SJCRH30 (cell line): Measurements from ENCODE around the gene ZBTB4. TPM values are rescaled to one million over a fixed set of nuclear protein-coding genes. Genes with fewer than 3 reads are reported as not detected.

Experiments
- DNase-seq, 2 experiments: peaks; one replicate each; pipeline ENCODE4 v3.0.0-alpha.2; 2015 to 2020
- H3K27ac ChIP-seq: fragments of 250-450 bp; sonication (Bioruptor Pico); 2 replicates; pipeline ENCODE4 v1.5.1; 2020; ENCODE audit warnings: mild to moderate bottlenecking, moderate library complexity
- H3K27me3 ChIP-seq: fragments of 250-450 bp; sonication (Bioruptor Pico); 2 replicates; pipeline ENCODE4 v1.5.1; 2020; ENCODE audit warnings: mild to moderate bottlenecking, moderate library complexity
- H3K36me3 ChIP-seq: fragments of 250-450 bp; sonication (Bioruptor Pico); 2 replicates; pipeline ENCODE4 v1.5.1; 2020; ENCODE audit warnings: mild to moderate bottlenecking, moderate library complexity
- H3K4me1 ChIP-seq: fragments of 250-450 bp; sonication (Bioruptor Pico); 2 replicates; pipeline ENCODE4 v1.5.1; 2020; ENCODE audit warnings: mild to moderate bottlenecking, moderate library complexity
- H3K4me3 ChIP-seq: fragments of 250-450 bp; sonication (Bioruptor Pico); 2 replicates; pipeline ENCODE4 v1.5.1; 2020; ENCODE audit warnings: mild to moderate bottlenecking, moderate library complexity
- H3K9me3 ChIP-seq: fragments of 250-450 bp; sonication (Bioruptor Pico); replicated peaks from 2 replicates; pipeline ENCODE4 v1.5.1; 2020; ENCODE audit warnings: mild to moderate bottlenecking, moderate library complexity
- total RNA-seq: library from RNA; depleted of rRNA; stranded (reverse); fragments of >200 nt; shearing (Covaris generic); gene quantifications from 2 replicates; pipeline ENCODE4 v1.2.3, GENCODE V29; 2014; rRNA removed

Gene ZBTB4, protein sequence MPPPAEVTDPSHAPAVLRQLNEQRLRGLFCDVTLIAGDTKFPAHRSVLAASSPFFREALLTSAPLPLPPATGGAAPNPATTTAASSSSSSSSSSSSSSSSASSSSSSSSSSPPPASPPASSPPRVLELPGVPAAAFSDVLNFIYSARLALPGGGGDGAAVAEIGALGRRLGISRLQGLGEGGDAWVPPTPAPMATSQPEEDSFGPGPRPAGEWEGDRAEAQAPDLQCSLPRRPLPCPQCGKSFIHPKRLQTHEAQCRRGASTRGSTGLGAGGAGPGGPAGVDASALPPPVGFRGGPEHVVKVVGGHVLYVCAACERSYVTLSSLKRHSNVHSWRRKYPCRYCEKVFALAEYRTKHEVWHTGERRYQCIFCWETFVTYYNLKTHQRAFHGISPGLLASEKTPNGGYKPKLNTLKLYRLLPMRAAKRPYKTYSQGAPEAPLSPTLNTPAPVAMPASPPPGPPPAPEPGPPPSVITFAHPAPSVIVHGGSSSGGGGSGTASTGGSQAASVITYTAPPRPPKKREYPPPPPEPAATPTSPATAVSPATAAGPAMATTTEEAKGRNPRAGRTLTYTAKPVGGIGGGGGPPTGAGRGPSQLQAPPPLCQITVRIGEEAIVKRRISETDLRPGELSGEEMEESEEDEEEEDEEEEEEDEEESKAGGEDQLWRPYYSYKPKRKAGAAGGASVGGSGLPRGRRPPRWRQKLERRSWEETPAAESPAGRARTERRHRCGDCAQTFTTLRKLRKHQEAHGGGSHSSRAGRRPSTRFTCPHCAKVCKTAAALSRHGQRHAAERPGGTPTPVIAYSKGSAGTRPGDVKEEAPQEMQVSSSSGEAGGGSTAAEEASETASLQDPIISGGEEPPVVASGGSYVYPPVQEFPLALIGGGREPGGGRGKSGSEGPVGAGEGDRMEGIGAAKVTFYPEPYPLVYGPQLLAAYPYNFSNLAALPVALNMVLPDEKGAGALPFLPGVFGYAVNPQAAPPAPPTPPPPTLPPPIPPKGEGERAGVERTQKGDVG
- 4.7 and 5.3 TPM in 2 replicates for total RNA-seq

DNA sequence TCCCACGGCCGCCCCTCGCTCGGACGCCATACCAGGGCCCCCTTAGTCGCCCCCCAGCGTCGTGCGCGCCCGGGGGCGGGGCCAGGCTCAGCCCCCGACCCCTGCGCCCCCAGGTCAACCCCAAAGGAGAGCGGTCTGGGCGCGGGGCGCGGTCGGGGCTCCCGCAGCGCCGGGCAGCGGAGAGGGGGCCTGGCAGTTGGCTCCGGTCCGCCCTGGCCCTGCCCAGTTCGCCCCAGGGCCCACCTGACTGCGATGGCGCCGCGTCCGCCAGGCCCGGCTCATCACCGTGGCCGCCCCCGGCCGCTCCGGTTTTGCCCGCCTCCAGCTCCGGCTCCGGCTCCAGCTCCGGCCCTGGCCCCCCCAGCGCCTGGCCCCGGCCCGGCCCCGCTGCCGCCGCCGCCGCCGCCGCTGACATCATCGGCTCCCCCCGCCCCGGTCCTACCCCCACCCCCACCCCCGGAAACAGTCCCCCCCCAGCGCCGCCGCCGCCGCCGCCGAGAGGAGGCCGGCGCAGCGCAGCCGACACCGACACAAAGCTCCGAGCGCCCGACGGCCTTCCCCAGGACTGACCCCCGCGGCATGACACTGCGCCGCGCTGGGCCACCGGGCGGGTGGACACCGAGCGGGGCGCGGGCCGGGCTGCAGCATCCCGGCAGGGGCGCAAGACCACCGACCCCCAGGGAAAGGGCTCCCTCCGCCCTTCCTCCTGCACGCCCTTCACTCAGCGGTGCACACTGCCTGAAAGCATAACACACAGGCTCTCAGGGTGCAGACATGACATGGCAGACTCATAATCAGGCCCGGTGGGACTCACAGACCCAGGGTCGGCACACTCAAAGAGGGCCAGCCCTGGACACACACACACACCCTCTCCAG lies at the start of gene ZBTB4:
TSS of gene ZBTB4 (minus strand) at position 419 of the 876 bp plus-strand sequence. CDS start 12,830 bp downstream, outside the sequence.
- Histone ChIP-seq H3K4me1 (no peaks in the 10 kb centered on the region; the same call in 1 of the 2 replicates), H3K36me3 (no peaks in the 10 kb centered on the region), H3K4me3 (peak within 1 kb of the TSS; percentile 84), H3K27me3 (no peaks in the 10 kb centered on the region), H3K27ac (peak within 1 kb of the TSS; percentile 29; the same call in 1 of the 2 replicates), H3K9me3 (no peaks in the 10 kb centered on the region)
- peak; percentile 23 to 39 for DNase-seq

DNA sequence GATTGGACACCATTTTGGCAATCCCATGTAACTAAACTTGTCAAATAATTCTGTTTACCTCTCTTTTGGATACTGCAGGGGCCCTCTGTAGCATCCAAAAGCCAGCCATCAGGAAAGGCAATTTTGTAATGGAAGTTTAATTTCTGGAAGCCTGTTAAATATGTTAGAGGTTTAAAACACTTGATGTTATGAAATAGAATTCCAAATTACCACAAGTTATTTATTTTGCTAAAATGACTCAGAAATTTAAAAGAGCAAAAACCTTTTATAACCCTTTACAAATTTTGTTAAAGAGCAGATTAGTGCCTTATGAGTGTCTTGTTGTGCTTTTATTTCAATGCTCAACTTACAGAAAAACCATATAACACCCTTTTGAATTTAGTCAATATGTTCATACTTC lies 49.4 kb upstream of the ZBTB4 start:
- H3K9me3 ChIP-seq = no peaks in the 10 kb centered on the region
- H3K4me3 ChIP-seq = no peak overlapping the region
- DNase-seq = no peak
- H3K27ac ChIP-seq = no peak overlapping the region
- no peaks in the 10 kb centered on the region for H3K36me3 ChIP-seq
- no peaks in the 10 kb centered on the region for H3K27me3 ChIP-seq
- no peaks in the 10 kb centered on the region for H3K4me1 ChIP-seq

DNA sequence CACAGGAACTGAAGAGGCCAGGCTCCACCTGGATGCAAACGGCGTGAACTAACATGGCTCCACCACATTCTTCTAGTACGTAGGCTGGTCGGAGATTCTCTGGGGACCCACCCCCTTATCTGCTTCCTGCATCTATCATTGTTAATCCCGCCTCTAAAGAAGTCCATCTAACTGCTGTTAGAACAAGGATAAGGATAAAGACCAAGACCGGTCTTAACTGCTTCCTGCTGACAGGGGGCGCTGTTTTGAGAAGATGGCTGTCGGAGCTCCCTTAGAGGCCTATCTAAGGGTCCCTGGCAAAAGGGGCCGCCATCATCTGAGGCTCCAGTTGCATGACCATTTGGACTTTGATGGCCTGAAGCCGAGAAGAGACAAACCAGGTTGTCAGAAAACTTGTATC lies 43.6 kb upstream of the ZBTB4 start:
- no peaks in the 10 kb centered on the region for H3K9me3 ChIP-seq
- DNase-seq = peak; percentile 5 to 17
- H3K4me1 ChIP-seq = no peaks in the 10 kb centered on the region
- H3K4me3 ChIP-seq = no peak overlapping the region
- no peak overlapping the region for H3K27ac ChIP-seq
- no peaks in the 10 kb centered on the region for H3K27me3 ChIP-seq
- no peaks in the 10 kb centered on the region for H3K36me3 ChIP-seq

DNA sequence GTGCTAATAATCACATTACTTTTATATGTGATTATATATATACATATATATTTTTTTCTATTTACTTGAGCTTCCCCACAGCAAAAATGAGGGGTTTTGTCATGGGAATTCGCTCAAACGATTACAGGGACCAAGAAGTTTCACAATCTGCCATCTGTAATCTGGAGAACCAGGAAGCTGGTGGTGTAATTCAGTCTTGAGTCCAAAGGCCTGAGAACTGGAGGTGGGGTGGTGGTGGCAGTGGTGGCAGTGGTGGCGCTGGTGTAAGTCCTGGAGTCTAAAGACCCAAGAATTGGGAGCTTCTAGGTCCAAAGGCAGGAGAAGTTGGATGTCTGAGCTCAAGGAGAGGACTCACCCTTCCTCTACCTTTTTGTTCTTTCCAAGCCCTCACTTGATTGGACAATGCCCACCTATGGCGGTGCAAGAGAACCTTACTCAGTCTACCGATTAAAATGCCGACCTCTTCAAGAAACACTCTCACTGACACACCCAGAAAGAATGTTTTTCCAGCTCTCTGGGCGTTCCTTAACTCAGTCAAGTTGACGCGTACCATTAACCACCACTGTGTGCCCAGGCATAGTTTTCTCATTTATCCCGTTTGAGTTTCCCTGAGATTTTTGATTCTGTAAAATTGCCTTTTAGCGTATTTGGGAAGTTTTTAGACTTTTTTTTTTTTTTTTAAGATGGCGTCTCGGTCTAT lies 36.6 kb upstream of the ZBTB4 start:
- no peaks in the 10 kb centered on the region for H3K27me3 ChIP-seq
- H3K36me3 ChIP-seq = peaks cover 10% of the 10 kb centered on the region
- H3K4me3 ChIP-seq = no peak overlapping the region
- H3K27ac ChIP-seq = no peak overlapping the region
- H3K9me3 ChIP-seq = no peaks in the 10 kb centered on the region
- H3K4me1 ChIP-seq = no peaks in the 10 kb centered on the region
- no peak for DNase-seq

DNA sequence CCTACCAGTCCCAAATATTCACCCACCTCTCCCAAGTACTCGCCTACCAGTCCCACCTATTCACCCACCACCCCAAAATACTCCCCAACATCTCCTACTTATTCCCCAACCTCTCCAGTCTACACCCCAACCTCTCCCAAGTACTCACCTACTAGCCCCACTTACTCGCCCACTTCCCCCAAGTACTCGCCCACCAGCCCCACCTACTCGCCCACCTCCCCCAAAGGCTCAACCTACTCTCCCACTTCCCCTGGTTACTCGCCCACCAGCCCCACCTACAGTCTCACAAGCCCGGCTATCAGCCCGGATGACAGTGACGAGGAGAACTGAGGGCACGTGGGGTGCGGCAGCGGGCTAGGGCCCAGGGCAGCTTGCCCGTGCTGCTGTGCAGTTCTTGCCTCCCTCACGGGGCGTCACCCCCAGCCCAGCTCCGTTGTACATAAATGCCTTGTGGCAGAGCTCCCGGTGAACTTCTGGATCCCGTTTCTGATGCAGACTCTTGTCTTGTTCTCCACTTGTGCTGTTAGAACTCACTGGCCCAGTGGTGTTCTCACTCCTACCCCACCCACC lies 34.5 kb upstream of the ZBTB4 start:
- Histone ChIP-seq H3K4me3 (no peak overlapping the region), H3K4me1 (no peaks in the 10 kb centered on the region), H3K9me3 (no peaks in the 10 kb centered on the region), H3K27ac (no peak overlapping the region), H3K36me3 (peaks cover 18% of the 10 kb centered on the region), H3K27me3 (no peaks in the 10 kb centered on the region)
- no peak for DNase-seq

DNA sequence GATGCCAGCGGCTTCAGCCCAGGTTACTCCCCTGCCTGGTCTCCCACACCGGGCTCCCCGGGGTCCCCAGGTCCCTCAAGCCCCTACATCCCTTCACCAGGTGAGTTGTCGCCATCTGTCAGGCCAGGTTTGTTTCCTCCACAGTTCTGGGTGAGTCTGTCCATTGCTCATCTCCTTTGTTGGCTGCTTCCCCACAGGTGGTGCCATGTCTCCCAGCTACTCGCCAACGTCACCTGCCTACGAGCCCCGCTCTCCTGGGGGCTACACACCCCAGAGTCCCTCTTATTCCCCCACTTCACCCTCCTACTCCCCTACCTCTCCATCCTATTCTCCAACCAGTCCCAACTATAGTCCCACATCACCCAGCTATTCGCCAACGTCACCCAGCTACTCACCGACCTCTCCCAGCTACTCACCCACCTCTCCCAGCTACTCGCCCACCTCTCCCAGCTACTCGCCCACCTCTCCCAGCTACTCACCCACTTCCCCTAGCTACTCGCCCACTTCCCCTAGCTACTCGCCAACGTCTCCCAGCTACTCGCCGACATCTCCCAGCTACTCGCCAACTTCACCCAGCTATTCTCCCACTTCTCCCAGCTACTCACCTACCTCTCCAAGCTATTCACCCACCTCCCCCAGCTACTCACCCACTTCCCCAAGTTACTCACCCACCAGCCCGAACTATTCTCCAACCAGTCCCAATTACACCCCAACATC lies 33.6 kb upstream of the ZBTB4 start:
- H3K27me3 ChIP-seq = no peaks in the 10 kb centered on the region
- no peak overlapping the region for H3K27ac ChIP-seq
- no peaks in the 10 kb centered on the region for H3K4me1 ChIP-seq
- no peak for DNase-seq
- peaks cover 25% of the 10 kb centered on the region for H3K36me3 ChIP-seq
- H3K9me3 ChIP-seq = no peaks in the 10 kb centered on the region
- no peak overlapping the region for H3K4me3 ChIP-seq

DNA sequence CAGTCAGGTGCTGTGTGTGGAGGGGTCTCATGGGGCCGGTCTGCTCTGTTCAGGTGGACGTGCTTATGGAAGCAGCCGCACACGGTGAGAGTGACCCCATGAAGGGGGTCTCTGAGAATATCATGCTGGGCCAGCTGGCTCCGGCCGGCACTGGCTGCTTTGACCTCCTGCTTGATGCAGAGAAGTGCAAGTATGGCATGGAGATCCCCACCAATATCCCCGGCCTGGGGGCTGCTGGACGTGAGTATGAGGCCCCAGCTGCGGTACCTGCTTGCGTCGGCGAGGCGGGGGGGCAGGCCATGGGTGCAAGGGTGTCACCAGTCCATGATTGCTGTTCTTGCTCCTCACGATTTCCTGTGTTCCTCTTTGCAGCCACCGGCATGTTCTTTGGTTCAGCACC lies 32.7 kb upstream of the ZBTB4 start:
- H3K36me3 ChIP-seq = peaks cover 33% of the 10 kb centered on the region
- H3K27ac ChIP-seq = no peak overlapping the region
- H3K4me1 ChIP-seq = no peaks in the 10 kb centered on the region

DNA sequence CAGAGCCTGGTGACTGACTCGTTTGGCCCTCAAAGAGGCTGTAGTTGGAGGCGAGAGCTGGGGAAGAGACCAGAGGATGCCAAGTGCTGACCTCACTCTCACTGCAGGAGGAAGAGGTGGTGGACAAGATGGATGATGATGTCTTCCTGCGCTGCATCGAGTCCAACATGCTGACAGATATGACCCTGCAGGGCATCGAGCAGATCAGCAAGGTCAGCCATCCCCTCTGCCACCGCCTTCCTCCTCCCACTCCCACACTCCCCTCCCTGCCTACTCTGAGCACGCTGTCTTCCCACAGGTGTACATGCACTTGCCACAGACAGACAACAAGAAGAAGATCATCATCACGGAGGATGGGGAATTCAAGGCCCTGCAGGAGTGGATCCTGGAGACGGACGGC lies 31.7 kb upstream of the ZBTB4 start:
- no peak overlapping the region for H3K27ac ChIP-seq
- no peaks in the 10 kb centered on the region for H3K4me1 ChIP-seq
- H3K36me3 ChIP-seq = peaks cover 39% of the 10 kb centered on the region

More for the DNA sequence above, 32.7 kb upstream of the ZBTB4 start:
- DNase-seq = no peak
- H3K9me3 ChIP-seq = no peaks in the 10 kb centered on the region
- no peak overlapping the region for H3K4me3 ChIP-seq
- no peaks in the 10 kb centered on the region for H3K27me3 ChIP-seq

DNA sequence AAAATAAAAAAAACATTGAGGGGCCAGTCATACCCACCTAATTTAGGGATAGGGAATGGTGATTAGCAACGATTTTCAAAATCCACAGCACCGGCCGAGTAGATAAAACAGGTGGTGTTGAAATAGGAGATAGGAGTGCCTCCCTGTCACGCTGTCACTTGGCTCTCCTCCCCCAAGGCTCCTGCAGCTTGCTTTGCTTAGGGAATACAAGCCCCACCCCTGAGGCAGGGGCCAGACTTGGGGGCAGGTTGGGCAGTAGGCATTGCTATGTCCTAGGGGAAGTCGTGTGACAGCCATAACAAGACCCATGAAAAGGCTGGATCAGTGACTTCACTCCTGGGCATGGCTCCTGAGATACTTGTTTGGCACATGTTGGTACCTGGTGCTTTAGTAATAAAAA lies 30.5 kb upstream of the ZBTB4 start:
- Histone ChIP-seq H3K36me3 (peaks cover 45% of the 10 kb centered on the region), H3K4me3 (no peak overlapping the region), H3K27me3 (no peaks in the 10 kb centered on the region), H3K27ac (no peak overlapping the region), H3K4me1 (no peaks in the 10 kb centered on the region), H3K9me3 (no peaks in the 10 kb centered on the region)
- no peak for DNase-seq

More for the DNA sequence above, 31.7 kb upstream of the ZBTB4 start:
- no peaks in the 10 kb centered on the region for H3K27me3 ChIP-seq
- no peak overlapping the region for H3K4me3 ChIP-seq
- DNase-seq = no peak
- no peaks in the 10 kb centered on the region for H3K9me3 ChIP-seq

DNA sequence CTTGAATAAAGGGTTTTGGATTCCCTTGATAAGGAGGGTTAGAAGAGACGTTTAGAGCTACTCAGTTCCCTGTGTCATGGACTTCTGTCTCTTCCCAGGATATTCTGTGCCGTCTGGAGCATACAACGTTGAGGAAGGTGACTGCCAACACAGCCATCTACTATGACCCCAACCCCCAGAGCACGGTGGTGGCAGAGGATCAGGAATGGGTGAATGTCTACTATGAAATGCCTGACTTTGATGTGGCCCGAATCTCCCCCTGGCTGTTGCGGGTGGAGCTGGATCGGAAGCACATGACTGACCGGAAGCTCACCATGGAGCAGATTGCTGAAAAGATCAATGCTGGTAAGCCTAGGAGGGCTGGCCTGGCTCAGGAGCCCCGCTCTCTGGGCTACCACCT lies 29.4 kb upstream of the ZBTB4 start:
- no peak for DNase-seq
- Histone ChIP-seq H3K27me3 (no peaks in the 10 kb centered on the region), H3K4me1 (no peaks in the 10 kb centered on the region), H3K4me3 (no peak overlapping the region), H3K9me3 (no peaks in the 10 kb centered on the region), H3K36me3 (peaks cover 52% of the 10 kb centered on the region), H3K27ac (no peak overlapping the region)

DNA sequence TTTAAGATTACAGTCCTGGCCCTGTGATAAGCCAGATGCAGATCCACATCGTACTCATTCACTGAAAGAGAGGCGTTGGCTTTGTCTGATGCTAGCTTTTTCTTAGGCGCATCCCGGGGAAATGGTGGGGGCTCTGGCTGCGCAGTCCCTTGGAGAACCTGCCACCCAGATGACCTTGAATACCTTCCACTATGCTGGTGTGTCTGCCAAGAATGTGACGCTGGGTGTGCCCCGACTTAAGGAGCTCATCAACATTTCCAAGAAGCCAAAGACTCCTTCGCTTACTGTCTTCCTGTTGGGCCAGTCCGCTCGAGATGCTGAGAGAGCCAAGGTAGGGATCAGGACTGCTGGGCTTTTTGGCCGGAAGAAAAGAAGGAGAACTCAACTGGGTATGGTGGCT lies 28.7 kb upstream of the ZBTB4 start:
- H3K27me3 ChIP-seq = no peaks in the 10 kb centered on the region
- DNase-seq = no peak
- H3K4me3 ChIP-seq = no peak overlapping the region
- H3K9me3 ChIP-seq = no peaks in the 10 kb centered on the region
- no peak overlapping the region for H3K27ac ChIP-seq
- peaks cover 58% of the 10 kb centered on the region for H3K36me3 ChIP-seq
- H3K4me1 ChIP-seq = no peaks in the 10 kb centered on the region

DNA sequence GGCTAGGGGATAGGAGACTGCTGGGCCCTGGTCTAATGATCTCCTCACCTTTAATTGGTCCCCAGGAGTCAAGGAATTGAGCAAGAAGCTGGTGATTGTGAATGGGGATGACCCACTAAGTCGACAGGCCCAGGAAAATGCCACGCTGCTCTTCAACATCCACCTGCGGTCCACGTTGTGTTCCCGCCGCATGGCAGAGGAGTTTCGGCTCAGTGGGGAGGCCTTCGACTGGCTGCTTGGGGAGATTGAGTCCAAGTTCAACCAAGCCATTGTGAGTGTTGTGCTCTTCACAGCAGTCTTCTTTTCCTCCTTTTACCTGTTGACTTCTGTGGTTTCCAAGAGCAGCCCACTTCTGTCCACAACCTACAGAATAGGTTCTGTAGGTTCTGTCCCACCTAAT lies 24.1 kb upstream of the ZBTB4 start:
- Histone ChIP-seq H3K27ac (no peak overlapping the region), H3K4me3 (no peak overlapping the region), H3K9me3 (no peaks in the 10 kb centered on the region), H3K36me3 (peaks cover 78% of the 10 kb centered on the region), H3K4me1 (no peaks in the 10 kb centered on the region), H3K27me3 (no peaks in the 10 kb centered on the region)
- DNase-seq = no peak

DNA sequence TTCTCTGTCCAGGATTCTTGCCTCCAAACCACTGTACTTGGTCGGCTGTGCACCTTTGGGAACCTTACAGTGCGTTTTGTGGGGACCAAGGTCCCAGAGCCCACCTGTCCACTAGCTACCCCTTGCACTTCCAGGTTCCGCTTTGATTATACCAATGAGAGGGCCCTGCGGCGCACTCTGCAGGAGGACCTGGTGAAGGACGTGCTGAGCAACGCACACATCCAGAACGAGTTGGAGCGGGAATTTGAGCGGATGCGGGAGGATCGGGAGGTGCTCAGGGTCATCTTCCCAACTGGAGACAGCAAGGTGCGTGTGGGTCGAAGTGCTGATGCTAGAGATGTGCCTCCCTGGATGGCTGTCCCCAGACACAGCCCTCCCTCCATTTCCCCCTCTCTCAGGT lies 23.6 kb upstream of the ZBTB4 start:
- no peaks in the 10 kb centered on the region for H3K4me1 ChIP-seq
- no peak overlapping the region for H3K27ac ChIP-seq
- DNase-seq = no peak
- H3K4me3 ChIP-seq = no peak overlapping the region
- no peaks in the 10 kb centered on the region for H3K27me3 ChIP-seq
- H3K36me3 ChIP-seq = peaks cover 78% of the 10 kb centered on the region
- no peaks in the 10 kb centered on the region for H3K9me3 ChIP-seq
